Caki2 (cell line): ENCODE data around the gene DNAH3. TPM values are rescaled to one million over a fixed set of nuclear protein-coding genes. Genes with fewer than 3 reads are reported as not detected.
"Not testable (repeated sequence)": the region's sequence is repeated elsewhere in the genome, so short reads cannot be mapped to it uniquely, and the experiment has no call there.

Source experiments
- DNase-seq: peaks from one replicate; pipeline ENCODE4 v3.0.0-alpha.2; 2015; ENCODE audit warnings: low read depth
- in situ Hi-C: cut with HindIII; loops from 2 replicates; pipeline ENCODE4 v1.10.0; 2016; ENCODE audit warnings: low sequenced_read_pairs, low pct_unique_long_range_greater_than_20kb, mixed read lengths
- total RNA-seq: library from RNA; depleted of rRNA; stranded (reverse); fragments of >200 nt; shearing (Covaris generic); gene quantifications from 2 replicates; pipeline ENCODE4 v1.2.3, GENCODE V29; 2014; ENCODE audit warnings: low replicate concordance

The DNAH3 gene
- total RNA-seq, 1 experiment from 2014 or later, result 0.17 TPM

DNA sequence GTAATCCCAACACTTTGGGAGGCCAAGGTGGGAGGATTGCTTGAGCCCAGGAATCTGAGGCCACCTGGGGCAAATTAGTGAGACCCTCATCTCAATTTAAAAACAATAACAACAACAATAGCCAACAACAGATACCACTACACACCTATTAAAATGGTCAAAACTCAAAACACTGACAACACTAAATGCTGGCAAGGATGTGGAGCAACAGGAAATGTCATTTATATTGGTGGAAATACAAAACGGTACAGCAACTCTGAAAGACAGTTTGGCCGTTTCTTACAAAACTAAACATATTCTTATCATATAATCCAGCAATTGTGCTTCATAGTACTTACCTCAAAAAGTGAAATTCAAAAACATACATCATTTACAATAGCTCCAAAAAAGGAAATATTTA, 57.7 kb downstream of the DNAH3 start:
- in situ Hi-C loops, result no loop called here
- DNase-seq, result no peak

GRCh38 chr16:21088646-21089538, 61.8 kb downstream of the DNAH3 start:
- in situ Hi-C loops, result no loop called here
- no peak for DNase-seq

DNA sequence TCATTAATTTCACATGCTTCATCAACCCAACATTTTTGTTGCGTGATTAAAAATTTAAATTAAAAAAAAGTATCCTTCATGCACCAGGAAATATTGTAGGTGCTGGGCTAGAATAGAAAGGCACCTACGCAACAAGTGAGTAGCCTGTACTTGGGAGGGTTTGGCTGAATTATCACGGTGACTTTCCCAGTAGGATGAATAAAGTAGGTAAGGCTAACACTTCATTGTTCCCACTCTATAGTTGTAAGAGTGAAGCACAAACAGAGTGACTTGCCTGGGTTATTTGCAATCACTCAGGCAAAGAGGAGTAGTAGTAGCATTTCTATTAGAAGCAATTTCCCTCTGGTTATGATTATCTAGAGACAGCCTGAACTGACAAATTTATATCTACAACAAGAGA, 62.5 kb downstream of the DNAH3 start:
- no peak for DNase-seq
- in situ Hi-C loops, result no loop called here

GRCh38 chr16:21084631-21085225, 65.9 kb downstream of the DNAH3 start:
- DNase-seq, result no peak
- in situ Hi-C loops, result no loop called here

GRCh38 chr16:21083729-21084268, 66.8 kb downstream of the DNAH3 start:
- DNase-seq, result peak; percentile 50
- in situ Hi-C loops, result no loop called here

GRCh38 chr16:21081329-21081728, 69.3 kb downstream of the DNAH3 start:
- in situ Hi-C loops, result no loop called here
- no peak for DNase-seq

GRCh38 chr16:21078563-21078962, 72.1 kb downstream of the DNAH3 start:
- DNase-seq, result no peak
- in situ Hi-C loops, result no loop called here

DNA sequence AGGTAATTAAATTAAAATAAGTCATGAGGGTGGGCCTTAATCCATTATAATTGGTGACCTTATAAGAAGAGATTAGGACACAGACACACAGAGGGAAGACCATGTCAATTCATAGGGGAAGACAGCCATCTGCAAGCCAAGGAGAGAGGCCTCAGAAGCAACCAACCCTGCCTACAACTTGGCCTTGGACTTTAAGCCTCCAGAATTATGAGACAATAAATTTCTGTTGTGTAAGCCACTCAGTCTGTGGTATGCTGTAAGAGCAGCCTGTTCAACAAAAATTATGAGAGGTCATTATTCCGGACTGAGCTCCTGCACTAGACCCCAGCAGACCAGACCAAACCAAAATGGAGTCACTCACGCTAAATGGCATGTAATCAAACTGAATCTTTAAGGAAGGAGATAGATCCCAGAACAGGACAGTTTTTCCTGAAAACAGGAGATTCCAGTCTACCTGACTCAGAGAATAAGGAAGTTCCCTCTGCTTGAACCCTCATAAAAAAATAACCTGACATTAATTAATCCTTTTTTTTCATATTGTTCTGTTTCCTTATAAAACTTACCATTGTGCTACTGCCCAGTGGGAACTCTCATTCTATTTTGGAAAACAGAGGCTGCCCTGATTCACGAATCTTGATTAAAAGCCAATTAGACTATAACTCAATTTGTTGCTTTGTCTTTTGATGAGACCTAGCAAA, 74.3 kb downstream of the DNAH3 start:
- in situ Hi-C loops, result no loop called here
- no peak for DNase-seq

- DNase-seq, result no peak
- in situ Hi-C loops, result no loop called here
Measured at GRCh38 chr16:21075252-21075651, 75.4 kb downstream of the DNAH3 start.

GRCh38 chr16:21072976-21073375, 77.7 kb downstream of the DNAH3 start:
- no peak for DNase-seq
- in situ Hi-C loops, result no loop called here

DNA sequence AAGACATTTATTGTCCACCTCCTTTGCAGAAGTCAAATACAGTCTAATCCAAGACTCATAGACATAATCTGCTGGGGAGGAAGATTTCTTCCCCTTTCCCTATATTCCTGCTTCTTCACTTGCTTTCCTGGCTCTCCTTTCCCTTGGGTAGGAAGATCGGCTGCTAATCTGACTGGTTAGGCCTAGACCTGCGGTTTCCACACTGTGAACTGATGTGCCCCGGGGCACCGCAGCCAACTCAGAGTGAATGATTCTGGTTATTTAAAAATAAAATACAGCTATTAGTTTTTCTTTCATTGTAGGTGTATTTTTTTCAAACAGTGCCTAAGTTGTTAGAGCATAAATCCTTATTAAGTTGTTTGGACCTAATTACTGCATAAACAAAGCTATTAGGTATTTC, 78.9 kb downstream of the DNAH3 start:
- DNase-seq, result no peak
- in situ Hi-C loops, result no loop called here

DNA sequence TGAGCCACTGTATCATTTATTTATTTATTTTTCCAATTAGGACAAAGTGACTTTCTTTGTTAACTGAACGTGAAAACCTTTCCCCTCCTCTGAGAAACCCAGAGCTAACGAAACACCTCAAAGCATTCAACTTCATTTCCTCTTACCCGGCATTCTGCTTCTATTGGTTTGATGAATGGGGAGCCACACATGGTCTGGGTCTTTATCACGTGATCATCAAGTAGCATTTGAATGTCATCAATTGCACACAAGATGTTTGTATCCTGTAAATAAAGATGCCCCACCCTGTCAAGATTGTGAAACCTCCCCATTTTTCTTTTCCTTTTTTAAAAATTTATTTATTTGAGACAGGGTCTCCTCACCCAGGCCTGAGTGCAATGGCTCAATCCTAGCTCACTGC, 80.1 kb downstream of the DNAH3 start:
- DNase-seq, result no peak
- in situ Hi-C loops, result no loop called here

GRCh38 chr16:21069986-21070385, 80.7 kb downstream of the DNAH3 start:
- no peak for DNase-seq
- in situ Hi-C loops, result no loop called here

GRCh38 chr16:21064203-21064602, 86.4 kb downstream of the DNAH3 start:
- in situ Hi-C loops, result no loop called here
- no peak for DNase-seq

GRCh38 chr16:21063314-21063713, 87.3 kb downstream of the DNAH3 start:
- DNase-seq, in situ Hi-C loops: not testable (repeated sequence)

- no peak for DNase-seq
- in situ Hi-C loops, result no loop called here
Measured at GRCh38 chr16:21060027-21060510, 90.6 kb downstream of the DNAH3 start.

GRCh38 chr16:21057875-21058274, 92.8 kb downstream of the DNAH3 start:
- DNase-seq, result no peak
- in situ Hi-C loops, result no loop called here

- in situ Hi-C loops, result no loop called here
Measured at GRCh38 chr16:21056396-21056795, 94.2 kb downstream of the DNAH3 start.

GRCh38 chr16:21055738-21056137, 94.9 kb downstream of the DNAH3 start:
- DNase-seq, in situ Hi-C loops: not testable (repeated sequence)

More at GRCh38 chr16:21056396-21056795, 94.2 kb downstream of the DNAH3 start:
- DNase-seq, result no peak
